Osteocyte (in vitro differentiated cells): Measurements from ENCODE around the gene BANF1. TPM values are rescaled to one million over a fixed set of nuclear protein-coding genes. Genes with fewer than 3 reads are reported as not detected.
"Not testable (repeated sequence)": the region's sequence is repeated elsewhere in the genome, so short reads cannot be mapped to it uniquely, and the experiment has no call there.

ENCODE experiments used
- DNase-seq: peaks from one replicate; pipeline ENCODE4 v3.0.0; 2021; ENCODE audit warnings: mixed read lengths; ENCODE audit not compliant: unreplicated experiment; ENCODE audit errors: extremely low spot score
- H3K27ac Mint-ChIP-seq: one replicate; pipeline ENCODE4 v1.8.0; 2021; ENCODE audit warnings: mild to moderate bottlenecking, mixed read lengths; ENCODE audit not compliant: unreplicated experiment
- H3K27me3 Mint-ChIP-seq: one replicate; pipeline ENCODE4 v1.8.0; 2021; ENCODE audit warnings: mixed read lengths; ENCODE audit not compliant: unreplicated experiment
- H3K36me3 Mint-ChIP-seq: one replicate; pipeline ENCODE4 v1.8.0; 2021; ENCODE audit warnings: mixed read lengths; ENCODE audit not compliant: unreplicated experiment
- H3K4me1 Mint-ChIP-seq: one replicate; pipeline ENCODE4 v1.8.0; 2021; ENCODE audit warnings: mixed read lengths; ENCODE audit not compliant: unreplicated experiment
- H3K4me3 Mint-ChIP-seq: one replicate; pipeline ENCODE4 v1.8.0; 2021; ENCODE audit warnings: mild to moderate bottlenecking, moderate library complexity, mixed read lengths; ENCODE audit not compliant: unreplicated experiment
- H3K9me3 Mint-ChIP-seq: one replicate; pipeline ENCODE4 v1.8.0; 2021; ENCODE audit warnings: mixed read lengths; ENCODE audit not compliant: unreplicated experiment
- total RNA-seq: library from RNA; stranded (reverse); gene quantifications from 2 replicates; pipeline ENCODE4 v1.2.1, GENCODE V29; 2021
- TF ChIP-seq, protein P1 (sequence below): fragments of 200-600 bp; sonication (generic); IDR thresholded peaks from 2 replicates; pipeline ENCODE4 v1.5.0; 2021; ENCODE audit warnings: antibody characterized with exemption, mild to moderate bottlenecking, moderate library complexity

Gene BANF1
- total RNA-seq, 1 donor from 2014 or later: 216 TPM

DNA sequence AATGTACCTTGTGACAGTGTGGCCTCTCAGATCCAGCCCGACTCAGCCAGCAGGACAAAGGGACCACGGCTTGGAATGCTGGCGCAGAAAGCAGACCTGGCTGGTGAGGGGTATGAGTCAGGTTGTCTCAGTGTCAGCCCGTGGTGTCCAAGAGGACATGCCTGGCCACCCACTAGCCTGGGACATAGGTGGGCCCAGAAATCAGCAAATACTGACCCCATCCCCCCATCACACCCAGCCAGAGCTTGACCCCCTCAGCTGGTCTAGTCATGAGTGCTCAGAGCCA lies 4.5 kb downstream of the BANF1 start:
- Mint-ChIP-seq H3K27ac (no peak overlapping the region), H3K9me3 (no peaks in the 10 kb centered on the region)

DNA sequence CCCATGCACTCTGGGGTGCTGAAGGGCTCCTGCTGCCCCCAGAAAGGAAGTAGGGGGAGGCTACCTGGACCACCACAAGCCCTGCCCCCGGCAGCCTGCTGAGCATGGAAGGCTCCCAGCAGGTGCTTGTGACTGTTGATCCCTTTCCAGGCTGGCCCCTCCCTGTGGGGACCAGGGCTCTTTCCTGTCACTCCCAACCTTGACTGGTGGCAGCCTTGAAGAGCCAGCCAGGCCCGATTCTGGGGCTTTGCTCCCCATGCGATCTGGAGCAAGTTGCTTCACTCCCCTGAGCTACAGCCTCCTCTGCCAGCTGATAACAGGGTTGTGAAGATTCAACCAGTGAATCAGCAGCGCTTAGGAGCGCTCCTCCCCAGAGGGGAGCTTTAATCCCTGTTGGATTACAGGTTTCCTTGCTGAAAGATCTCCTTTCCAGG lies 4.9 kb downstream of the BANF1 start:
- H3K4me3 Mint-ChIP-seq: no peak overlapping the region
- DNase-seq: no peak
- H3K27ac Mint-ChIP-seq: no peak overlapping the region

More for the DNA sequence above, 4.5 kb downstream of the BANF1 start:
- Mint-ChIP-seq H3K36me3 (peaks cover 3% of the 10 kb centered on the region), H3K27me3 (no peaks in the 10 kb centered on the region), H3K4me3 (no peak overlapping the region), H3K4me1 (peaks cover 13% of the 10 kb centered on the region)
- no peak for DNase-seq
- TF ChIP-seq, protein P1, sequence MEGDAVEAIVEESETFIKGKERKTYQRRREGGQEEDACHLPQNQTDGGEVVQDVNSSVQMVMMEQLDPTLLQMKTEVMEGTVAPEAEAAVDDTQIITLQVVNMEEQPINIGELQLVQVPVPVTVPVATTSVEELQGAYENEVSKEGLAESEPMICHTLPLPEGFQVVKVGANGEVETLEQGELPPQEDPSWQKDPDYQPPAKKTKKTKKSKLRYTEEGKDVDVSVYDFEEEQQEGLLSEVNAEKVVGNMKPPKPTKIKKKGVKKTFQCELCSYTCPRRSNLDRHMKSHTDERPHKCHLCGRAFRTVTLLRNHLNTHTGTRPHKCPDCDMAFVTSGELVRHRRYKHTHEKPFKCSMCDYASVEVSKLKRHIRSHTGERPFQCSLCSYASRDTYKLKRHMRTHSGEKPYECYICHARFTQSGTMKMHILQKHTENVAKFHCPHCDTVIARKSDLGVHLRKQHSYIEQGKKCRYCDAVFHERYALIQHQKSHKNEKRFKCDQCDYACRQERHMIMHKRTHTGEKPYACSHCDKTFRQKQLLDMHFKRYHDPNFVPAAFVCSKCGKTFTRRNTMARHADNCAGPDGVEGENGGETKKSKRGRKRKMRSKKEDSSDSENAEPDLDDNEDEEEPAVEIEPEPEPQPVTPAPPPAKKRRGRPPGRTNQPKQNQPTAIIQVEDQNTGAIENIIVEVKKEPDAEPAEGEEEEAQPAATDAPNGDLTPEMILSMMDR: no peak

DNA sequence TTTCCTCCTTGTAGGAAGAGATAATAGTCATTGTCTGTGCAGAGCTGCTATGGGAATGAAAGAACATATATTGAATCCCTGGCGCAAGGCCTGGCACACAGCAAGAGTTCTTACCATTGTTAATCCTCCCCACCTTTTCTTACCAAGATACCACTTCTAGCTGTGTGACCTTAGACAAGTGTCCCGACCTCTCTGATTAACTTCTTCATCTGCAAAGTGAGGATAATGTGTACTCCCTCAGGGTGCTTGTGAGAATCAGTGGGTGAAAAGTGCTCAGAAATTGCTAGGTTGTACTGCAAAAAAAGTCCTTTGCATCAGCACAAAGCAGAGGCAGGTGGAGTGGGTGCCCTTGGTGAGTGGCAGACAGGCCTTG lies 5.8 kb downstream of the BANF1 start:
- peaks cover 9% of the 10 kb centered on the region for H3K4me1 Mint-ChIP-seq
- H3K4me3 Mint-ChIP-seq: no peak overlapping the region
- no peaks in the 10 kb centered on the region for H3K27me3 Mint-ChIP-seq

More for the DNA sequence above, 4.9 kb downstream of the BANF1 start:
- TF ChIP-seq, protein P1: no peak
- H3K27me3 Mint-ChIP-seq: no peaks in the 10 kb centered on the region
- peaks cover 3% of the 10 kb centered on the region for H3K36me3 Mint-ChIP-seq
- H3K9me3 Mint-ChIP-seq: no peaks in the 10 kb centered on the region
- H3K4me1 Mint-ChIP-seq: peaks cover 11% of the 10 kb centered on the region

DNA sequence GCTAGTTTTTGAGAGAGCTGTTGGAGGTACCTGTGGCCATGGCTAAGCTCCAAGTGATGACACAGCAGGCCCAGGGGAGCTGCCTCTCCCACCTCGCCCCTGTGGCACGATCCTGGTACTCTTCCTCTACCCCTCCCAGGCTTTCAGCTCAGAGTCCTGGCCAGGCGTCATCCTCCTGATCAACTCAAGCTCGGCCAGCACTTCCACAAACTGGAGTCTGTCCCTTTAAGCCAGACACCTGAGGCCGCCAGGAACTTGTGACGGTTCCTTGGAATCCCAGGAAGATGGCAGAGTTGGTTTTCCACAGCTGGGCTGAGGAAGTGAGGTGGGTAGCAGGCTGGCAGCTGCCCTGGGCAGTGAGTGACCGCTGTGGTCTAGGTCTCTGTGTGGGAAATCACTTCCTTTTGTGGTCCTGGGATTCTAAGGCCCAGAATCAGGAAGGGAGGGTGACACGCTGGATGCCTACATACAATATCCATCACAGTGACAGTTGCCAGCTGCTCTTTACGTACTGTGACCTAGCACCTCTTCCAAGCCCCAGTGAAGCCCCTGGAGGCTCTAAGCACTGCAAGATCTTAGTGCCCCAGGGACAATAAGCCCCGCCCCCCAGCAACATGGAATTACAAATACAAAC lies 6.3 kb downstream of the BANF1 start:
- TF ChIP-seq, protein P1: no peak
- Mint-ChIP-seq H3K36me3 (peaks cover 3% of the 10 kb centered on the region), H3K4me1 (peaks cover 6% of the 10 kb centered on the region), H3K4me3 (no peak overlapping the region), H3K27me3 (no peaks in the 10 kb centered on the region), H3K27ac (peak overlapping the region; percentile 9), H3K9me3 (no peaks in the 10 kb centered on the region)
- no peak for DNase-seq

More for the DNA sequence above, 5.8 kb downstream of the BANF1 start:
- TF ChIP-seq, protein P1: no peak
- no peak for DNase-seq
- Mint-ChIP-seq H3K27ac (no peak overlapping the region), H3K36me3 (peaks cover 3% of the 10 kb centered on the region), H3K9me3 (no peaks in the 10 kb centered on the region)

DNA sequence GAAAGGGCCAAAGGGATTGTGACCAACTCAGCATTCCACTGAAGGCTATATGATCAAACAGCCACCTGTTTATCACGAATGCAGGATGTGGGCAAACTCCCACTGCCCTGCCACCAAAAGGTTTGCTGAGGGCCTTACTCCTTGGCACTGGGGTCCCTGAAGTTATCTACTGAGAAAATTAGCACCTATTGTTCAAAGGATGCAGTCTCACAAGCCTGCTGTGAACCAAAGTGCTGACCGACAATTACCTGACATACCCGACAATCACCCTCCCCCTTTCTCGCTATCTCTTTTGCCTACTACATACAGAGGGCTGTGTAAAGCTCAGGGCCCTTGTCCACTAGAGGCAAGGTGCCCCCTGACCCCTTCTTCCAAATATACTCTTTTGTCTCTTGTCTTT lies 7.7 kb downstream of the BANF1 start:
- not testable (repeated sequence) for H3K4me3 Mint-ChIP-seq, DNase-seq, H3K27me3 Mint-ChIP-seq, H3K36me3 Mint-ChIP-seq, H3K27ac Mint-ChIP-seq, H3K9me3 Mint-ChIP-seq
- H3K4me1 Mint-ChIP-seq: peaks cover 11% of the 10 kb centered on the region
